ENCODE data around the gene ARHGAP18.

GRCh38 chr6:129601323-129601722, 108.7 kb downstream of the ARHGAP18 start:
- TF ChIP-seq CTCF (IDR thresholded peaks at IDR 0.05) (no peak), EZH2 (IDR thresholded peaks at IDR 0.05) (no peak)

Data from neural progenitor cell (in vitro differentiated cells).